ENCODE results near the gene TRAK2.

Gene TRAK2

GRCh38 chr2:201420442-201421113 lies 30.7 kb downstream of the TRAK2 start:
- TF ChIP-seq CTCF (IDR thresholded peaks at IDR 0.05) = no peak
- no peak for TF ChIP-seq ZFX (IDR thresholded peaks at IDR 0.05; ENCODE audit: borderline replicate concordance)
- H3K27ac ChIP-seq = no peak overlapping the region

GRCh38 chr2:201419986-201420385 lies 31.3 kb downstream of the TRAK2 start:
- H3K27ac ChIP-seq = no peak overlapping the region
- TF ChIP-seq ZFX (IDR thresholded peaks at IDR 0.05; ENCODE audit: borderline replicate concordance) (no peak), CTCF (IDR thresholded peaks at IDR 0.05) (no peak)

- H3K27ac ChIP-seq = no peak overlapping the region
- TF ChIP-seq CTCF (IDR thresholded peaks at IDR 0.05) = peak; percentile 28
- no peak for TF ChIP-seq ZFX (IDR thresholded peaks at IDR 0.05; ENCODE audit: borderline replicate concordance)
These were observed 32.1 kb downstream of the TRAK2 start for GRCh38 chr2:201419057-201419635.

GRCh38 chr2:201415149-201415548 lies 36.1 kb downstream of the TRAK2 start:
- TF ChIP-seq ZFX (IDR thresholded peaks at IDR 0.05; ENCODE audit: borderline replicate concordance) (no peak), CTCF (IDR thresholded peaks at IDR 0.05) (no peak)
- no peak overlapping the region for H3K27ac ChIP-seq

- no peak overlapping the region for H3K27ac ChIP-seq
- TF ChIP-seq CTCF (IDR thresholded peaks at IDR 0.05) (no peak), ZFX (IDR thresholded peaks at IDR 0.05; ENCODE audit: borderline replicate concordance) (no peak)
These were observed 36.9 kb downstream of the TRAK2 start for GRCh38 chr2:201414099-201415023.

- no peak for TF ChIP-seq ZFX (IDR thresholded peaks at IDR 0.05; ENCODE audit: borderline replicate concordance)
- no peak for TF ChIP-seq CTCF (IDR thresholded peaks at IDR 0.05)
- H3K27ac ChIP-seq = no peak overlapping the region
These were observed 37.7 kb downstream of the TRAK2 start for GRCh38 chr2:201413552-201413951.

Measured in 22Rv1 (cell line).